GM04503 (cell line): ENCODE results near the gene RPL31.
"Not testable (repeated sequence)": the region's sequence is repeated elsewhere in the genome, so short reads cannot be mapped to it uniquely, and the experiment has no call there.

Source experiments
- DNase-seq: peaks from one replicate; pipeline ENCODE4 v3.0.0-alpha.2; 2012; ENCODE audit warnings: low read depth

RPL31 gene

DNA sequence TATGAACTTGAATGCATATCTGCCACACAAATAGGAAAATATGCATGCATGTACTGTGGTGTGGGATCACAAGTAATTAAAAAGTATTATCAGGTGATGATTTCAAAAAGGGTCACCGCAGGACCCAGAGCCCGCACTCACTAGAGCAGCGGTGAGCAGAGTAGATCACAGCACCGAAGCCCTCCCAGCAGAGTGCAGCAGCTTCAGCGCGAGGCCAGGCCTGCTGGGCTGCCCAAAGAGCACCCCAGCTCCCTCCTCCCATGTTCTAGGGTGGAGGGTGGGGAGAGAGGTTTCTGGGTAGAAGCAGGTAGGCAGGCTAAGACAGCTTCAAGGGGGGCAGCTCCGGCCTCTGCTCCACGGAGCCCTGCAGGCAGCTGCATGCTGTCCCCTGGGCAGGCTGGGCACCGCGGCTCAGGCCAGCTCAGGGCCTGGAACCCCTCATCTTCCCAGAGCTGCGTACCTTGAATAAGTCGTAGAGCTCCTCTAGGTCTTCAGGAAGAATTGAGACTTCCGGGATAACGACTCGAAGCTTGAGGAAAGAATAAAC lies 24.9 kb downstream of the RPL31 start:
- no peak for DNase-seq

DNA sequence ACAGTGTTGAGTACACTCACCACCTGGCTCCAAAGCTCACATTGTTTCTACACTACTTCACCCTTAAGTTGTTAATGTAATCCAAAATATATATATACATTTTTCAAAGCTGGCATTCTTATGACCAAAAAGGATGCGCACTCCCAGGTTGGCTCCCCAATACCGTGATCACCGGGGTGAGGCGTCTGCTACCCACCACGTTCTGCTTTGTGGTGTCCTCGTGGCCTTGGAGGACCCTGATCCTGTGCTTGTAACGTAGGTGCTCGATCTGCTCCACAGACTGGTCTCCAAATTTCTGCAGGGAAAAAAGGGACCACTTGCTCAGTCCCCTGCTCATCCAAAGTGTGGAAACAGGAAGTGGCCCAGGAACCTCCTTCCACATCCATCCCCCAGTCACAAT lies 25.8 kb downstream of the RPL31 start:
- no peak for DNase-seq

DNA sequence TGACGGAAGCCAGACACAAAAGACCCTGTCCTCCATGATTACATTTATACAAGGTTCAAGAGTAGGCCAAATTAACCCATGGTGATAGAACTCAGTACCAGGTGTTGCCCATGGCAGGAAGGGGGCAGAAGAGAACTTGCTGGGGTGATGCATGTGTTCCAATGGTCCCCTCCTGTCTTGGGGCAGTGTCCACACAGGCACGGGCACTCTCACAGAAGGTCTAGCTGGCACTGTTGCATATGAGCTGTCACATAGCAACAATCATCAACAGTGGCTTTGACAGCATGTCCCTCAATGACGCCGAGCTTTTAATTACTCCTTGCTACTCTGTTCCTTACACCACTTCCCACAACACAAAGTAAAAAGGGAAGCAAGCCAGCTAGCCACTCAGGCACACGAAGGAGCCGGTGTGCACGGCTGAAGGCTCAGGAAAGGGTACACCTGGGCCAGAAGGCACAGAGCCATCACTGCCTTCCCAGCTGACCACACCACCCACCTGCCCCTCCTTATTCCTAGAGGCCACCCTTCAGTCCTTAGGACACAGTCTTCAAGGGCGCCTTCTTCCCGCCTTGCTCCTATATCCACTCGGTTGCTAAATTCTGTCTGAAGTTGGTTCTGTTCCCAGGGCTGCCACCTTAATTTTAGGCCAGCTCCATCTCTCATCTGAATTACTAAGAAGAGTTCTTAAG lies 28.9 kb downstream of the RPL31 start:
- DNase-seq, result no peak

DNA sequence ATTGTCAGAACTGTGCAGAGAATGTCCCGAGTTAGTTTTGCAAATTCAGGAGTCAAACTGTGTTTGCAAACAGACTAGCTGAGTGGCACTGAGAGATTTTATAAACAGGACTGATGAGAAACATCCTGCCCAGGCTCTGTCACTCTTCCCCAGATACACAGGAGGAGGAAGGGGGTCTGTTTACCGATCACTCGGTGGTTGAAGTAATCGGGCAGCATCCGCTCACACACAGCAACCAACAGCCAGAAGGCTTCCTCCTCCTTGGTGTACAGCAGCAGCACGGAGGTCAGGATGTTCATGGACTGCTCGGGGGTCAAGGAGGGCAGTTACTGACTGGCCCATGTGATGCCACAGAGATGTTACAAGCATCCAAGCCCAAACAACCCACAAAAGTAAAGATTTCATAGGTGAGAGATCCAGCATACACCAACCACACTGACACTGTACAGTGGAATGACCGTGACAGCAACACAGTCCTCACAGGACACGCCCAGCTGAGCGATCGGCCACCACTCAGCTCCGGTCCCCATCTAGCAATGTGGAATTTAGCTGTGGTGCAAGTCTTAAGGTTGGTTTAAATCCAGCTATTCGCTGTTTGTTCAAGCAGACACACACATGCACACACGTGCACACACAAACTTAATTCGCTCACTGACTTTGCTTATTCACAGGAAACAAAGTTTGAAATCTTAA lies 30.1 kb downstream of the RPL31 start:
- no peak for DNase-seq

DNA sequence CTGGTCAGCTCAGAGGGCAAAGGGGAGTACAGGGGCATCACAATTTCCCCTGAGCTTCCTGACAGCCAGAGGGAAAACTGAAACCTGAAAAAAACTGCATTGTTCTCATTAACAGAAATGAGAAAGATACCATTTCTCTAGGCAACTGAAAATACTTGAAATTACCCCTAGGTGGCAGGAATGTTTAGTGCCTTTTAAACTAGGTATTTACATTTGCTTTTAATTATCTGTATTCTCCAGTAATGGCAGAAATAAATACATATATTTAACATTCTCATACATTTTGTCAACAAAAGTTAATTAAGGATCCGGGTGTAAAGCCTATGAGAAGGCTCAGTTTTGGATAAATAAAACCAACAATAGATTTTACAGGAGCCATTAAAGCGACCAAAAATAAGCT lies 34.5 kb downstream of the RPL31 start:
- DNase-seq, result no peak

DNA sequence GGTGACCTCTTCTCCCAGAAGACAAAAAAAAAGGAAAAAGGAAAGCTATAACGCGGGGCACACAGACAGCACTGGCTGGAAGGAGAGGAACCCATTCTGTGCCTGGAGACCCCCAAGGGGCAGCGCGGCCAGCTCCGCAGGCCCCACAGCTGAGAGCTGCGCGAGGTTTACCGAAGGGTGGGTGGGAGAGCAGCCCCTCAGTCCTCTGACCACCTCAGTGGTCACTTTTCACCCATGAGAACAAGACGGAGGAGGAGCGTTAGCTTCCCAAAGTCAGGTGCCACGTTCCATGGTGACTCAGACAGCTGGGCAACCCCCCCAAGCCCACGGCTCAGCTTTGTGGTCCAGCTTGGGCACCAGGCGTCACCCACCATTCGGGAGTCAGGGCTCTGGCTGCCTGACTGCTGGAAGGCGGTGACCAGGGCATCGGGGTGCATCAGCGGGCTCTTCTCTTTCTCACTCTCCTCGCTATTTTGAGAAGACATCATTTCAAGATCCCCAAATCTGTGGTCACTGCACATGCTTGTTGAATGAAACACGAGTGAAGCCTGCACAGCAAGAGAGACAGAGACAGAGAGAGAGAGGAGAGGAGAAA lies 35.2 kb downstream of the RPL31 start:
- no peak for DNase-seq

DNA sequence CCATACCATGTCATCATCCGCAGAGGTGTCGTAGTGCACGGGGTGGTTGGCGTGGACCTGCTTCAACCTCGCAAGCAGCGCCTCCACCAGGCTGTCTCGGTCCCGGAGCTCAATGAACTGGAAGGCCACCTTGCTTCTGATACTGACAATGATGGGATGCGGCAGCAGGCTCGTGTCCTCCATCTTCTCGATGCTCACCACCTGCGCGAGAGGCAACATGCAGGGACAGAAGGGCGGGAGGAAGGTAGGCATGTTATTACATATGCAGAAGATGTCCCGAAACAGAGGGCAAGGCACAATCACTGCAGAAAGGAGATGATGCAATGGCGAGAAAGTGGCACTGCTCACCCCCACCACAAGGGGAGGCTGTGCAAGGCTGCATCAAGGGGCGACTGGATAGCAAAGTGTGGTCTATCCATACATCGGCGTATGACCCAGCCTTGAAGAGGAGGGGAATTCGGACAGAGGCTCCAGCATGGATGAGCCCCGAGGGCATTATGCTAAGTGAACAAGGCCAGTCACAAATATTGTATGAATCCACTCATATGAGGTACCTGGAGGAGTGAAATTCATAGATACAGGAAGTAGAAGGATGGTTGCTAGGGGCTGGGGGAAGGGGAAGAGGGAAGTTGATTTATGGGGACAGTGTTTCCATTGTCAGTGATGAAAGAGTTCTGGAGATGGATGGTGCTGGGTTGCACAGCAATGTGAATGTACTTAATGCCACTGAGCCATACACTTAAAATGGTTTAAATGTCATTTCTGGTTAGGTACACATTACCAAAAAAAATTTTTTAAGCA lies 36.6 kb downstream of the RPL31 start:
- DNase-seq, result no peak

DNA sequence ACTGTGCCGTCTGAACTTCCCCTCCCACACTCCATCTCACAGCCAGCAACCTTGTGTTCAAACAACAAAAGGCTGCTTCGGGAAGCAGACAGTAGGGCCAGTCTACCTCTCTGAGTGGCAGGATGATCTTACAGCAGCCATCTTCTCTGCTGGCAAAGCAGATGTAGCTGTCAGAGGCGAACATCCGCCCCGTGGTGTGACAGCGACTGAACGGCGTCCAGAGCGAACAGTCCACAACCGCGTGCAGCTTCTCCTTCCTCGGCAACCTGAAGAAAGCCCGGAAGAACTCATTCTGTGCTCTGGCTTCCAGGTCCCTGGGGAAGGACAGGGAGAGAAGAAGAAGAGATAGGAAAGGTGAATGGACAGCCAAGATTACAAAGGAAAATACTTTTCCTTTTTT lies 38.0 kb downstream of the RPL31 start:
- DNase-seq, result no peak

DNA sequence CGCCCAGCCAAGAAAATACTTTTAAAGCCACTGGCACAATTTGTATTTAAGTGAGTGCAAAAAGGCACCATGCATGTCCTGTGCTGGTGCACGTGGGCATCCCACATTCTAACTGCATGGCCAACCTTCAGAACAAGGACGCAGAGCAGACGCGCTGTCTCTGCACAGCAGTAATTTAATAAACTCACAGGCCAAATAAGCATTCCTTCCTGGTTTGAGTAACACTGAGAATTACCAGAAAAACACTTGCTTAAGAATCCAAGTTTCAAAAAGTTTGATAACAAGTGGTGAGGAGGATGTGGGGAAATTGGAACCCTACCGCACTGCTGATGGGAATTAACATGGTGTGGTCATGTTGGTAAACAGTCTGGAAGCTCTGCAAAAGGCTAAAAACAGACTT lies 38.7 kb downstream of the RPL31 start:
- DNase-seq, result no peak

DNA sequence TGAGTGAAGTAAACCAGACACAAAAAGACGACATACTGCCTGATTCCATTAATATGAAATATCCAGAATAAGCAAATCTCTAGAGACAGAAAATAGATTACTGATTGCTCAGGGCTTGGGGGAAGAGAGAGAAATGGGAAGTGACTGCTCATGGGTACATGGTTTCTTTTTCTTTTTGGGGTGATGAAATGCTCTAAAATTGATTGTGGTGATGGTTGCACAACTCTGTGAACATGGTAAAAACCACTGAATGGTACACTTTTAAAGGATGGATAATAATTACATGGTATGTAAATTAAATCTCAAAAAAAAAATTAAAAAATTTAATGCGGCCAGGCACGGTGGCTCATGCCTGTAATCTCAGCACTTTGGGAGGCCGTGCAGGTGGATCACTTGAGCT lies 39.3 kb downstream of the RPL31 start:
- no peak for DNase-seq

DNA sequence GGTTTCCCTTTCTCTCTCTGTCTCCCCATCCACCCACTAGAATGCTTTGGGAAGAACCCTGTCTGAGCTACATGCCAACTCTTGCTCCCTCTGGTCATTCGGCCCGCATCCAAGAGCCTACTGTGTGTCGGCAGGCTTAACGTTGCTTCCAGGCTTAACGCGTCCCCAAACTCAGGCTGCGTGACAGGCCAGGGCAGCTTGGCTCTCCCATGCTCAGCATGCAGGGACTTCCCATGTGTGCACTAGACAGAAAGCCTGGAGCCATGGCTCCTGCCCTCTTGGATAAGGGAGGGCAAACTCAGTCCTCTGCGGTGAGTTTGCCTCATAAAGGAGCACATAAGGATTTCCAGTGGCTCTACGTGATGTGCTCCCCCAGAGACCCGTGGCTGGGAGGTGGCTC lies 43.2 kb downstream of the RPL31 start:
- no peak for DNase-seq

DNA sequence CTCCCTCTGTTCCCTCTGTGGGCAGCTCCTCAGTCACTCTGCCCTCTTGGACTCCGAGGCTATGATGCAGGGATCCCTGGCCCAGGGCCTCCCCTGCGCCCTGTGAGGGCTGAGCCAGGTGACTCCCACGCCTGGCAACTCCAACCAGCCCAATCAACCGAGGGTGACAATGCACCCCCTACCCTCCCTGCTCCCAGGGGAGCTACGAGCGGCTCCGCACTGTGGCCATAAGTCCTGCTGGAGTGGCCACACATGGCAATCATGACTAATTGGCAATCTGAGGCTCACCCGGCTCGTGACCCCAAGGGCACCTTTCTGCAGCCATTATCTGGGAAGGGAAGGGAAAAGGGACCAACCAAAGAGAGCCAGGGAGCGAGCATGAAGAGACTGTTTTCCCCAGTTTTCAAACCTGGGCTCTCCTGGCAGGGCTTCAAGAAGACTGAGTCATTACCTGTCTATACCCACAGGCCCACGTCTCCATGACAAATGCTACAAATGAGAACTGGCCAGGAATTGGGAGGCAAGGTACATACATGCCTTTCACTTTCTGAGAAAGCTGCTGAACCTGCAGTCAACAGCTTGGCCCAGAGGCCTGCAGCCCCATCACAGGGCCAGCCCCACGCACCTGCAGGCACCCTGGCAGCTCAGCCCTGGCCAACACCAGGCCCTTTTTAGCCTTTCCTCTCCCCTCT lies 45.1 kb downstream of the RPL31 start:
- no peak for DNase-seq

DNA sequence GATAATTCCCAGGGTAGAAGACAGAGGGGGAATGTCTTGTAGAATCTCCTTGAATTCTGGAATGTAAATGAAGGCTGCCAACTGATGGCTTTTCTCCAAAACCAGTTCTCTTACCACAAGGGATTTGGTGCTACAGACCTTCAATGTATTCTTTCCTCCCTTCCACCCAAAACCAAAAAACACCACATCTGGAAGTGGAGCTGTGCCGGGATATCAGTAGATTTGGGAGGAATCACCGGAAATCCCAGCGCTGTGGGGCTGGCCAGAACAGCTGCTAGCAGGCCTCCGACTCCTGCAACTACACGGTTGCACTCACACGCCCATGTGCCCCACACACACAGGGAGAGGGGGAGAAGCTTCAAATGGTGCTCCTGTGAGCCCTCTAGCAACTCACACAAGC lies 45.7 kb downstream of the RPL31 start:
- no peak for DNase-seq

DNA sequence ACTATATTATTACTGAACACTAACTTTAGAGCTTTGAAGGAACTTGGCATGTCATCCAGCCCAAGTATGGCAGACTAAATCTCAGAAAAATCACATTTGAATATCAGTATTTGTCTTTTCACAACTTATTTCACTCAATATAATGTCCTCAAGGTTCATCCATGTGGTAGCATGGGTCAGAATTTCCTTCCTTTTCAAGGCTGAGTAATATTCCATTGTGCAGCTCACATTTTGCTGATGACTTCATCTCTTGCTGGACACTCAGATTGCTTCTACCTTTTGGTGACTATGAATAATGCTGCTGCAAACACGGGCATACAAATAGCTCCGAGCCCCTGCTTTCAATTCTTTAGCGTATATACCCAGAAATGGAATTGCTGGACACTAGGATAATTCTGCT lies 46.7 kb downstream of the RPL31 start:
- DNase-seq, result no peak

DNA sequence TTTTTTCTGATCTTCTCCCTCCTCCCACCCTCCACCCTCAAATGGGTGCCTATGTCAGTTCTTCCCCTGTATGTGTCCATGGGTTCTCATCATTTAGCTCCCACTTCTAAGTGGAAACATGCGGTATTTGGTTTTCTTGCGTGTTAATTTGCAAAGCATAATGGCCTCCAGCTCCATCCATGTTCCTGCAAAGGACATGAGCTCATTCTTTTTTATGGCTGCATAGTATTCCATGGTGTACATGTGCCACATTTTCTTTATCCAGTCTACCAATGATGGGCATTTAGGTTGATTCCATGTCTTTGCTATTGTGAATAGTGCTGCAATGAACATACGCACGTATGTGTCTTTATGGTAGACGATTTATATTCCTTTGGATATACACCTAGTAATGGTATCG lies 48.8 kb downstream of the RPL31 start:
- DNase-seq, result not testable (repeated sequence)

DNA sequence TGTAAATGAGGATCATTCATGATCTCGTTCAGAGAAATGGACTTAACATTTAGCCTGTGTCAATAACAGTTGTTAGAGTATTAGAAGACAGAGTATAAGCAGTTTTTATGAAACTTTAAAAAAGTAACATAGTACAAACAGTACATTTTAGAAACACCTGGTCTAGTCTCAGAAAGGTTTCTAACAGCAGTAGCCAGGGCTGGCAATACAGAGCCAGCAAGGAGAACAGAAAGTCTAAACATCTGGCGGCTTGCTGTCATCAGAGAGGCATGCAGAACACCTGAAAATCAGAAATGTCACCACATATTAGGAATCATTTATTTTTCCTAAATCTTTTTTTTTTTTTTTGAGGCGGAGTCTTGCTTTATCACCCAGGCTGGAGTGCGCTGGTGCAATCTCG lies 50.1 kb downstream of the RPL31 start:
- no peak for DNase-seq

DNA sequence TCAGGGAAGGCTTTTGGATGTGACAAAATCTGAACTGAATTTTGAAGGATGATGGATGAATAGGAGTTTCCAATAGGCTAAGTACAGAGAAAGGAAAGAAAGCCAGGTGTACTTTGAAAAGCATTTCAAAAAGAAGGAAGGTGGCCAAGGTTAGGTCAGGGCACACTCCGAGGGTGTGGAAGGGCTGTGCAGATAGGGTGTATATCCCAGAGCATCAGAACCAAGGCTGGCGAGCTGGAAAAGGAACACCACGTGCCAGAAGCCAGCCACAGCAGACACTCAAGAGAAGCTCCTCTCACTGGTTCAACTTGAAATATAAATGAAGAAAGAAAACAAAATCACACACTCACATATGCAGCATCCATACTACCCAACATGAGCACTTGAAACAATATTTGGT lies 51.0 kb downstream of the RPL31 start:
- DNase-seq, result no peak
